GM12892 (cell line): ENCODE measurements around the gene ZMYND8.

Experiments
- POLR2A ChIP-seq: IDR thresholded peaks from 2 replicates; pipeline ENCODE4 v1.6.1; 2011; ENCODE audit warnings: low read depth, low read length, control low read depth
- POLR2AphosphoS5 ChIP-seq: IDR thresholded peaks from 2 replicates; pipeline ENCODE4 v1.6.1; 2011; ENCODE audit warnings: low read depth, low read length, control low read depth

DNA sequence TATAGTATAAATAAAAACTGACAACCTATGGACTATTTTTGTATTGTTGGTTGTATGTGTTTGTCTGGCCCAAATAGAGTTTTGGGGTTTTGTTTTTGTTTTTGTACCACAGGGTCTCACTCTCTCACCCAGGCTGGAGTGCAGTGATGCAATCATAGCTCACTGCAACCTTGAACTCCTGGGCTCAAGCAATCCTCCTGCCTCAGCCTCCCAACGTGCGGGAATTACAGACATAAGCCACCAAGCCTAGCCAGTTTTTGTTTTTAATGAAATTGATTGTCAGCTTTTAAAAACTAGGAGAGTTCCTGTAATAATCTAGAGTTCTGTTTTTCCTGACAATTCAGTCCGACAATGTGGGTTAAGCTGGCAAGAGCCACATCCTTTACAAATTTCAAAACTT, 98.7 kb downstream of the ZMYND8 start:
- TF ChIP-seq POLR2AphosphoS5 (no peak), POLR2A (no peak)
